PC-9 (cell line): Measurements from ENCODE around the gene GORASP1. TPM values are rescaled to one million over a fixed set of nuclear protein-coding genes. Genes with fewer than 3 reads are reported as not detected.

Experiments used
- BruUV-seq: library from RNA; stranded (reverse); fragments of 400-500 nt; replicated peaks from 2 replicates; lab custom pipeline; 2021; lab: Mats Ljungman, UMichigan
- CTCF ChIA-PET: fragments of 300-600 bp; sonication (Branson Sonifier 250); formaldehyde crosslinking; loops from one replicate; lab custom pipeline; 2022; ENCODE audit warnings: antibody characterized with exemption; lab: Charles Lee
- POLR2A ChIA-PET: fragments of 300-600 bp; sonication (Branson Sonifier 250); formaldehyde crosslinking; loops from one replicate; lab custom pipeline; 2022; ENCODE audit warnings: antibody characterized with exemption; ENCODE audit not compliant: unreplicated experiment; lab: Charles Lee
- DNase-seq, 2 experiments: peaks; one replicate each; pipeline versions ENCODE4 v3.0.0 to v3.0.0-alpha.2; 2015 to 2022; ENCODE audit warnings: mixed read lengths in 1 of 2
- H2AFZ ChIP-seq: fragments of 200-600 bp; sonication (generic); 2 replicates; pipeline ENCODE4 v1.8.1; 2017; ENCODE audit warnings: antibody characterized with exemption
- H3F3A ChIP-seq: fragments of 200-600 bp; sonication (generic); 2 replicates; pipeline ENCODE4 v1.8.1; 2017; ENCODE audit warnings: antibody characterized with exemption, mild to moderate bottlenecking, low read depth; ENCODE audit not compliant: insufficient read depth
- H3K27ac ChIP-seq: fragments of 200-600 bp; sonication (generic); 2 replicates; pipeline ENCODE4 v1.6.1; 2016; ENCODE audit warnings: mixed run types
- H3K27me3 ChIP-seq: fragments of 200-600 bp; sonication (generic); 2 replicates; pipeline ENCODE4 v1.6.1; 2016; ENCODE audit warnings: low read depth, mixed run types; ENCODE audit not compliant: insufficient read depth
- H3K36me3 ChIP-seq: fragments of 200-600 bp; sonication (generic); 2 replicates; pipeline ENCODE4 v1.6.1; 2016; ENCODE audit warnings: low read depth, mixed run types
- H3K4me1 ChIP-seq: fragments of 200-600 bp; sonication (generic); replicated peaks from 2 replicates; pipeline ENCODE4 v1.6.1; 2016; ENCODE audit warnings: mixed run types; ENCODE audit not compliant: insufficient read depth
- H3K4me2 ChIP-seq: fragments of 200-600 bp; sonication (generic); 2 replicates; pipeline ENCODE4 v1.6.1; 2017; ENCODE audit warnings: mixed run types
- H3K4me3 ChIP-seq: fragments of 200-600 bp; sonication (generic); 2 replicates; pipeline ENCODE4 v1.6.1; 2016; ENCODE audit warnings: mixed run types
- H3K79me2 ChIP-seq: fragments of 200-600 bp; sonication (generic); 2 replicates; pipeline ENCODE4 v1.6.1; 2017; ENCODE audit warnings: low read depth, mixed run types
- H3K9me2 ChIP-seq: fragments of 200-600 bp; sonication (generic); 2 replicates; pipeline ENCODE4 v1.8.1; 2017; ENCODE audit warnings: mild to moderate bottlenecking; ENCODE audit not compliant: insufficient read depth
- H3K9me3 ChIP-seq: fragments of 200-600 bp; sonication (generic); 2 replicates; pipeline ENCODE4 v1.8.1; 2016; ENCODE audit warnings: low read depth; ENCODE audit not compliant: insufficient read depth
- H4K20me1 ChIP-seq: fragments of 200-600 bp; sonication (generic); 2 replicates; pipeline ENCODE4 v1.8.1; 2017; ENCODE audit not compliant: insufficient read depth
- CTCF ChIP-seq: fragments of 200-600 bp; sonication (generic); conservative IDR thresholded peaks from 2 replicates; pipeline ENCODE4 v1.6.1; 2017; ENCODE audit warnings: mixed run types, antibody characterized with exemption, mild to moderate bottlenecking, moderate library complexity
- EZH2 ChIP-seq: fragments of 200-600 bp; sonication (generic); IDR thresholded peaks from 2 replicates; pipeline ENCODE4 v1.8.0; 2017; ENCODE audit warnings: antibody characterized with exemption, low read depth
- intact Hi-C: fragments of 100-400 bp; cut with micrococcal nuclease; formaldehyde crosslinking; loops from one replicate; pipeline ENCODE4 v1.10.0; 2022; ENCODE audit not compliant: unreplicated experiment
- total RNA-seq: library from RNA; stranded (reverse); gene quantifications from 2 replicates; pipeline ENCODE4 v1.2.3, GENCODE V29; 2021

Gene GORASP1
- total RNA-seq, 1 experiment from 2014 or later: 43.4 TPM

DNA sequence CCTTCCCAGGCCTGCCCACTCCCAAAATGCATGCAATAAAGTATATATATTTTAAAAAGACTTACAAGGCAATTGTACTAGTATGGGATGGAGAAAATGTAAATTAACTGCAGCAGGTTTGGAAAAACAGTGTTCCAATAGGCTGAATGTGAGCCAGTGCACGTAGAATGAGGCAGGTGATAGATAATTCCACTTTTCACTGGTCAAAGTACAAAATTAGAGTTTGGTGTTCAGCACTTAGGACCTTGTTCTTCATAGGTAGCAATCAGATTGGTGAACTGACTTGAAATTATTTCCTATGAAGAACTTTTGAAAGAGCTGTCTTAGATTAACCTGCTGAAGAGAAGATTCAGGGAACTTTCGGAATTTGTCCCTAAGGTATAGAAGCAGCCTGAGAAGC is 53.7 kb downstream of the GORASP1 start:
- Histone ChIP-seq H3K9me3 (no peaks in the 10 kb centered on the region), H3K36me3 (no peaks in the 10 kb centered on the region), H3K27me3 (no peaks in the 10 kb centered on the region), H3K4me1 (peaks cover 7% of the 10 kb centered on the region), H3F3A (no peaks in the 10 kb centered on the region), H2AFZ (no peak overlapping the region), H3K79me2 (peaks cover 32% of the 10 kb centered on the region), H3K27ac (no peak overlapping the region), H3K4me3 (no peak overlapping the region), H4K20me1 (0 out of 2 replicates have a peak, but pooled peaks cover 3% of the 10 kb centered on the region), H3K9me2 (no peaks in the 10 kb centered on the region), H3K4me2 (no peak overlapping the region; the same call in 1 of the 2 replicates)
- no peak for DNase-seq
- ChIA-PET CTCF (no interaction called here), POLR2A (no interaction called here)
- intact Hi-C loops: no loop called here
- no peak for TF ChIP-seq EZH2
- TF ChIP-seq CTCF: no peak
- BruUV-seq: TSS peak; percentile 31

DNA sequence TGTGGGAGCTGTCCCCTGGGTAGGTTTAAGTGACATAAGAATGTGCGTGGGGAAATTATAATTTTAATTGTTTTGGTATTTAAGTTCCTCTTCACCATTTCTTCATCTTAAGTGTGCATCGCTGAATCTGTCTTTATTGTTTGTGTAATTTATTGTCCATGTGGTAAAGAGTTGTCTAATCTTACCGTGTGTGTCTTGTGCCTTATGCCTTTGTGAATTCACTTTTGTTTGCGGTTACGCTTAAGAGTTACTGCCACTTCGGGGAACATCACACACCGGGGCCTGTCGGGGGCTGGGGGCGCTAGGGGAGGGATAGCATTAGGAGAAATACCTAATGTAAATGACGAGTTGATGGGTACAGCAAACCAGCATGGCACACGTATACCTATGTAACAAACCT is 54.8 kb downstream of the GORASP1 start:
- H3K27me3 ChIP-seq: no peaks in the 10 kb centered on the region
- POLR2A ChIA-PET: no interaction called here
- no peaks in the 10 kb centered on the region for H3F3A ChIP-seq
- peak overlapping the region; percentile 98 for H3K4me3 ChIP-seq
- TF ChIP-seq CTCF: no peak
- no peak for TF ChIP-seq EZH2
- no TSS peak for BruUV-seq
- H3K36me3 ChIP-seq: no peaks in the 10 kb centered on the region
- H3K9me2 ChIP-seq: no peaks in the 10 kb centered on the region
- no peak overlapping the region for H3K27ac ChIP-seq
- H3K9me3 ChIP-seq: no peaks in the 10 kb centered on the region
- peak overlapping the region; percentile 99 for H2AFZ ChIP-seq
- CTCF ChIA-PET: no interaction called here
- DNase-seq: no peak
- peak overlapping the region; percentile 87 for H3K4me2 ChIP-seq
- H3K4me1 ChIP-seq: peaks cover 7% of the 10 kb centered on the region
- H4K20me1 ChIP-seq: 0 out of 2 replicates have a peak, but pooled peaks cover 3% of the 10 kb centered on the region
- intact Hi-C loops: no loop called here
- H3K79me2 ChIP-seq: peaks cover 32% of the 10 kb centered on the region

DNA sequence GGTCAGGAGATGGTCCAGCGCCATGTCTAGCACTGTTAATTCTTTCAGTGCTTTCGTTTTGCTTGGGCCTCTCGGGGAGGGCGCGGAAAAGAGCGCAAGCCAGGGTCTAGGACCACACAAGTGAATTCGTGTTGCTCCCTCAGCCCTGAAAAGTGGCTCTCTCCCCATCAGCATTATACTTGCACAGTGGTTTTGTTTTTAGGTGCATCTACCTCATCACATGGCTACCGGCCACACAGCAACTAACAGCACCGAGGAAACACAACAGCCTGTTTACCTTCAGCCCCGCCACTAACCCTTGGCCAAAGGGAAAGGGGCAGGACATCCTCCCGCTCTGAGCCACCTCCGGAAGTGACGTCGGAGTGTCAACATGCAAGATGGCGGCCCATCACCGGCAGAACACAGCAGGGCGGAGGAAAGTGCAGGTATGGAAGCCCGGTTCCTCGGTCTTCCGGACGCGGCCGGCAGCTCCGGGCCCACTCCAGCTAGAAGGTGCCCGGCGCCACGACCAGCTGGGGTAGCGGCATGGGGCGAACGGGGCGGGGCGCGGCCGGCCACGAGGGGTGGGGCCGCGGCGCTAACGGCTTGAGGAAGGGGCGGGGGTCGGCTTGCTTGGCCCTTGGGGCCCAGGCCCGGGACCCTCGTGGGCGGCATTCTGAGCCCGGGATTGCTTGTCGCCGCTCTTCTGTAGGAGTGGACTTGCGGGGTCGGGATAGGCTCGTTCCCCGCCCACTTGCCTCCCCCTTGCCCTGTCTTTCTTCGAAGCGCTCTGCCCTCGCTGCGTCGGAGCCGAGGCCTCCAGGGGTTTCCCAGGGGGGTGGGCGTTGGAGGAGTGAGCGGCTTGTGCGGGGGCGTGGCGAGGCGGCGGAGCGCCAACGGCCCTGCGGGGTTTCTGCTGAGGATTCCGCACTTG is 55.5 kb downstream of the GORASP1 start, which contains the start of the genes SCN11A and WDR48:
SCN11A (minus strand) TSS at position 296 of the 913 bp plus-strand sequence. CDS start 101,582 bp downstream, outside the sequence.
WDR48 (plus strand) TSS at position 368 of the 913 bp plus-strand sequence; CDS start at position 378, 10 bp downstream.
- H3F3A ChIP-seq: no peaks in the 10 kb centered on the region
- intact Hi-C loops: no loop called here
- ChIA-PET POLR2A (no interaction called here), CTCF (no interaction called here)
- no peak for TF ChIP-seq EZH2
- TF ChIP-seq CTCF: no peak
- no peaks in the 10 kb centered on the region for H3K9me2 ChIP-seq
- TSS peak; percentile 97 for BruUV-seq
- H3K4me3 ChIP-seq: peak within 1 kb of the TSS; percentile 98
- peak within 1 kb of the TSS; percentile 87 for H3K4me2 ChIP-seq
- H3K36me3 ChIP-seq: no peaks in the 10 kb centered on the region
- peaks cover 7% of the 10 kb centered on the region for H3K4me1 ChIP-seq
- H4K20me1 ChIP-seq: 0 out of 2 replicates have a peak, but pooled peaks cover 3% of the 10 kb centered on the region
- DNase-seq: peak; percentile 79 to 82
- peaks cover 32% of the 10 kb centered on the region for H3K79me2 ChIP-seq
- no peaks in the 10 kb centered on the region for H3K27me3 ChIP-seq
- H3K9me3 ChIP-seq: no peaks in the 10 kb centered on the region
- peak within 1 kb of the TSS; percentile 99 for H2AFZ ChIP-seq
- H3K27ac ChIP-seq: peak within 1 kb of the TSS; percentile 64; the same call in 1 of the 2 replicates
